Measurements from ENCODE around the gene BTBD19. TPM values are rescaled to one million over a fixed set of nuclear protein-coding genes. Genes with fewer than 3 reads are reported as not detected.
A peak's percentile ranks its signal among the peaks of the same experiment; 100 is the strongest.
"Not testable (repeated sequence)": the region's sequence is repeated elsewhere in the genome, so short reads cannot be mapped to it uniquely, and the experiment has no call there.

Gene BTBD19, protein sequence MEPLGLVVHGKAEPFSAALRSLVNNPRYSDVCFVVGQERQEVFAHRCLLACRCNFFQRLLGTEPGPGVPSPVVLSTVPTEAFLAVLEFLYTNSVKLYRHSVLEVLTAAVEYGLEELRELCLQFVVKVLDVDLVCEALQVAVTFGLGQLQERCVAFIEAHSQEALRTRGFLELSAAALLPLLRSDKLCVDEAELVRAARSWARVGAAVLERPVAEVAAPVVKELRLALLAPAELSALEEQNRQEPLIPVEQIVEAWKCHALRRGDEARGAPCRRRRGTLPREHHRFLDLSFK
- 3.5 TPM for total RNA-seq

DNA sequence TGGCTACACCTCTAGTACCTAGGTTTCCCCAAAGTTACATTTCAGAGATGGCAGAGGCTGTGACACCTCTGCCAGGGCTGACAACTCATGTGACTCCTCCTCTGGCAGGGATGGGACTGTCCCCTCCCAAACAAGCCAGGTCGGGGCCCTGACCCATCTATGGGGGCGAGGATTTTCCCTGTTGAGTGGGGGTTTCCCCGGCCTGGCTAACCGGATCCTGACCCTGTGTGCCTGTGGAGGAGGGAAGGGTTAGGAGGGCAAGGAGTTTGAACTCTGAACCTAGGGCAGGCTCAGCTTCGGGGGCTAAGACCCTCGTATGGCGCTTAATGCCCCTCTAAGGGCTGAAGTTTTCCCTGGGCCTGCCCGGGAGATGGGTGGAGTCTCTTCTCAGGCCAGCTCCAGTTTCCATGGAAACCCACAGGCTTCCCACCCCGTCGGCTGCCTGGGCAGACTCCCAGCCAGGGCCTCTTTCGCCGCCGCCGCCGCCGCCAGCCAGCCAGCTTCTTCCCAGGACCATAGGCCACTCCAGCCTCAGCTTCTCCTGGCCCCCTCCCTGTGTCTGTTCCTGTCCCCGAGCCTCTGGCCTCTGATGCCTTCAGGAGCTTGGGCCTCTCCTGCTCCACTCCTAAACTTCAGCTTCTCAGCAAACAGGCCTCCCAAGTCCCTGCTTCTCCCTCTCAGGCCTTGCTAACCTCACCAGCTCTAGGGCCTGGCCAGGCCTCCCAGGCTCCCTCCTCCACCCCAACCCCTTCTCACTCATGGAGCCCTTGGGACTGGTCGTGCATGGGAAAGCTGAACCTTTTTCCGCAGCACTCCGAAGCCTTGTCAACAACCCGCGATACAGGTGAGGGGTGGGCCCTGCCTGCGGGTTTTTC, at the start of gene BTBD19:
BTBD19 (plus strand) TSS at position 461 of the 875 bp plus-strand sequence; CDS start at position 759, 298 bp downstream.
- peak; percentile 86 for DNase-seq

DNA sequence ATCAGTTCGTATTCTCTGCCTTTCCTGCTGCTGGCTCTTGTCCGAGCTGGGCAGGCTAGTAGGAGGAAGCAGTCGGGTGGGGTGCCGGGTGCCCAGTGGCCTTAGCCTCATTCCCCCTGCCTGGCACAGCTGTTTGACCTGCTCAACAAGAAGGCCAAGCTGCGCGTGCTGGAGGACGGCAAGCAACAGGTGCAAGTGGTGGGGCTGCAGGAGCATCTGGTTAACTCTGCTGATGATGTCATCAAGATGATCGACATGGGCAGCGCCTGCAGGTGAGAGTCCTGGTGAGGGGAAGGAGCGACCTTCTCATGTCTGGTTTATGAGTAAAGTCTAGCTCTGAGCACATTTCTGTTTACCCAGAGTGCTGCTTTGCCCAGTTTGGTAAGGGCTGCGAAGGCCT, 49.2 kb upstream of the BTBD19 start:
- DNase-seq = no peak

DNA sequence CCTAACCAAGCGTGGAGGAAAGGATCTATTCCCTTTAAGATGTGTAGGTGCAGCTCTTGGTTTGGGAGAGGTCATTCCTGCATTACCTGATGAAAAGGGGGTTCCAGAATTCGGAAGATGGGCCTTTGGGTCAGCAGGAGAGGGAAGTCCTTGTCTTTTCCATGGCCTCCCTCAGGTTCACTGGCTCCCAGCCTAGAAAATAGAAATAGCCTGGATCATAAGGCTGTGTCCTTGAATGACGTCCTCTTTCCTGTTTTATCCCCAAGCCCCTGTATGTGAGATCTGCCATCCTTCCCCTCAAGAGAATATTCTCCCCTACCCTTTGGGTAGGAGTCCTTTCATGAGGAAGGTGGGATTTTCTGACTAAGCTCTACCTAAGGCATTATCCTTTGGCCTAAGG, 47.4 kb upstream of the BTBD19 start:
- DNase-seq = no peak

DNA sequence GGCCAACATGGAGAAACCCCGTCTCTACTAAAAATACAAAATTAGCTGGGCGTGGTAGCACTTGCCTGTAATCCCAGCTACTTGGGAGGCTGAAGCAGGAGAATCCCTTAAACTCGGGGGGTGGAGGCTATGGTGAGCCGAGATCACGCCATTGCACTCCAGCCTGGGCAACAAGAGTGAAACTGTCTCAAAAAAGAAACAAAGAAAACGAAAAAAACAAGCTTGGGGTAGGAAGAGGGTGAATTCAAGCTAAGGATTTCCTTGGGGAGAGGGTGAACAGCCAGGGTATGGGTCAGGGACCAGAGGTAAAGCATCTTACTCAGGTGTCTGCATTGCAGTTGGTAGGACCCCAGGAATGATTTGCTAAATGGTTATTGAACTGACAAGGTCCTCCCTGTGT, 41.9 kb upstream of the BTBD19 start:
- not testable (repeated sequence) for DNase-seq

DNA sequence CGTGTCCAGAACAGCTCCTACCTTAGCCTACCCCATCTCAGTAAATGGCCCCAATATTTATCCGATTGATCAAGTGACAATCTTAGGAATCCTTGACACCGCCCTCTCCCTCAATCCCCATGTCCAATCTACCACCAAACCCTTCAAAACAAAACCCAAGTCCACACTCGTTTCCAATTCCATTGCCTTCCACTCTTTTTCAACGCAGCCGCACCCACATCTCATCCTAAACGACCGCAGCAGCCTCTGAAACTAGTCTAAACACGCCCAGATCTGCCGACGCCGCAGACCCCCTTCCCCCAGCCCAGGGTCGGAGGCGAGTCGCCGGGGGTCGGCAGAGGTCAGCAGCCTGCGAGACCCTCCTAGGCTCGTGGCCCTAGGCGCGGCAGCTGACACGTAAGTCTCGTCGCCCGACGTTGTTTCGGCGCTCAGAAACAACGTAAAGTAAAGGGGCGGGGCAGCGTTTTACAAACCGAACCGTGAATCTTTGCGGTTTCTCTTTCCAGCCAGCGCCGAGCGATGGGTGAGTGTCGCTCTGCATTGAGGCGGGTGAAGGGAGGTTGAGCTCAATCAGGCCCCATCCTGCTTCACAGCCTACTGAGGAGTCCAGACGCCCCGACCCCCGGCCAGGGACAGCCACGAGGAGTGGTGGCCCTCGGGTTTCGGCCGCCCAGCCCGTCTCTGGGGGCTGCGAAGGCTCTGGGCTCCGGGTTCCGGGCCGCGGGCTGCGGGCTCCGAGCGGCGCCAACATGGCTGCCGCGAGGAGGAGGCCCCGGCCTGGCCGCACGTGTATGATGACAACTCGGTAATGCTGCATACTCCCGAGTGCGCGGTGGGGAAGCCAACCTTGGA, 33.0 kb upstream of the BTBD19 start, which contains the start of gene RPS8:
RPS8 (plus strand) TSS at position 463 of the 852 bp plus-strand sequence; CDS start at position 520, 57 bp downstream.
- peak; percentile 95 for DNase-seq

DNA sequence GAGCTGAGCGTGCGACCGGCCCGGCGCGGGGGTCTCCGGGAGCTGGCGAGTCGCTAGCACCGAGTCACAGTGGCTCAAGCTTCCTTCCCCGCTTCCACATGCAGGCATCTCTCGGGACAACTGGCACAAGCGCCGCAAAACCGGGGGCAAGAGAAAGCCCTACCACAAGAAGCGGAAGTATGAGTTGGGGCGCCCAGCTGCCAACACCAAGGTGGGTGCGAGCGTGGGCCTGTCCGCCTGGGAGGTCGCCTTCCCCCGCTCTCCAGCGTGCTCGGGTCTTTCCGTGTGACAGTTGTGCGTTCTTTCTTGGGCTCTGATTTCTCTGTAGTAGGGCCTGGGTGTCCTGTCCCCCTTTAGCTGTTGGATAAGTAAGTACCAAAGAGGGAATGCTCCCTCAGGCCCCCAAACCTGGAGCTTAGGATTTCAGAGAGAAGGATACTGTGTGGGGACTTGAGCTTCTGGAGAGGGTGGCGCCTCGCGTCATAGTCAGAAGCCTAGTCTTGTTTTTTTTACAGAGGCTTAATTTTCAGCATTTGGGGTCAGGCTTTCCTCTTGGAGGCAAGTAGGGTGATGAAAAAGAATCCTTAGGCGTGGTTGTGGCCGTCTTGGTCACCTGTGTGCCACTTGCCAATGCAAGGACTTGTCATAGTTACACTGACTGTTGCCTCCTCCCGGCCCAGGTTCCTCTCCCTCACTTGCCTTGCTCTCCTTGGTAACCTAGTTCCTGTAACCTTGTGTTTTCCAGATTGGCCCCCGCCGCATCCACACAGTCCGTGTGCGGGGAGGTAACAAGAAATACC, 32.2 kb upstream of the BTBD19 start:
- no peak for DNase-seq

DNA sequence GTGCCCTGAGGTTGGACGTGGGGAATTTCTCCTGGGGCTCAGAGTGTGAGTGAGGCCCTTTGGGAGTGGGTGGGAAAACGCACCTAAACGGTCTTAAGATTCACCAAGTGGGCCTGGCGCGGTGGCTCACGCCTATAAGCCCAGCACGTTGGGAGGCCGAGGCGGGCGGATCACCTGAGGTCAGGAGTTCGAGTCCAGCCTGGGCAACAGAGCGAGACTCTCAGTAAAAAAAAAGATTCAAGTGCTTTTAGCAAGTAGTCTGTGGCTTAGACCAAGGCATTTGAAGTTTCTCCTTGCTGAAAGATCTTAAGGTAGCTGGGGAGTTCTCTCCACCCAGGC, 31.6 kb upstream of the BTBD19 start:
- DNase-seq = no peak

DNA sequence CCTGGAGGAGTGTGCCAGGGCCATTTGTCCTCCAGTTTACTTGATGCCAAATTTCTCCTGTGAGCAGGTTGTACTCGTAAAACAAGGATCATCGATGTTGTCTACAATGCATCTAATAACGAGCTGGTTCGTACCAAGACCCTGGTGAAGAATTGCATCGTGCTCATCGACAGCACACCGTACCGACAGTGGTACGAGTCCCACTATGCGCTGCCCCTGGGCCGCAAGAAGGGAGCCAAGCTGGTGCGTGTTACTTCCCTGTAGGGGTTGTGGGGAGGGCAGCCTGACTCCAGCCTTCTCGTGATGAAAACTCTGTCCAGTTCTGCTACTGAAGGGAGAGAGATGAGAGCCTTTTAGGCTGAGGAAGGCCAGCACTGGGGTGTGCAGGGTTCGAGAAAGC, 30.8 kb upstream of the BTBD19 start:
- no peak for DNase-seq

DNA sequence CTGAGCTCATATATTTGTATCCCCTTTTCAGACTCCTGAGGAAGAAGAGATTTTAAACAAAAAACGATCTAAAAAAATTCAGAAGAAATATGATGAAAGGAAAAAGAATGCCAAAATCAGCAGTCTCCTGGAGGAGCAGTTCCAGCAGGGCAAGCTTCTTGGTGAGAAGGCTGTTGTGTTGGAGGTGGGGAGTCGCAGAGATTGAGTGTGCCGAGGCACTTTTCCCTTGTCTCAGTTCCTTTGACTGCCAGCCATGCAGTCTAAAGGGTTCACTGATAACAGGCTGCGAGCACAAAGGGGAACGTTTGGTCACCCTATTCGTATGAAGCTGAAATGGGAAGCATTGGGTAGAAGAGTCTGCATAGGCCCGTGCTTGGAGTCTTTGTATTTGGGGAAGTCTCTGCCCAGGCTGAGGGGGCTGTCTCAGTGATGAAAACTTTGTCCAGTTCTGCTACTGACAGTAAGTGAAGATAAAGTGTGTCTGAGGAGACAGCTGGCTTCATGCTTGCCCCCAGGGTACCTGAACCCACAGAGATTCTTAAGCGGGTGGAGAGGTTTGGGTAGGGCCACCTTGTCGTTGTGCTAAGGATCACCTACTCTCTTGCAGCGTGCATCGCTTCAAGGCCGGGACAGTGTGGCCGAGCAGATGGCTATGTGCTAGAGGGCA, 30.2 kb upstream of the BTBD19 start:
- no peak for DNase-seq

DNA sequence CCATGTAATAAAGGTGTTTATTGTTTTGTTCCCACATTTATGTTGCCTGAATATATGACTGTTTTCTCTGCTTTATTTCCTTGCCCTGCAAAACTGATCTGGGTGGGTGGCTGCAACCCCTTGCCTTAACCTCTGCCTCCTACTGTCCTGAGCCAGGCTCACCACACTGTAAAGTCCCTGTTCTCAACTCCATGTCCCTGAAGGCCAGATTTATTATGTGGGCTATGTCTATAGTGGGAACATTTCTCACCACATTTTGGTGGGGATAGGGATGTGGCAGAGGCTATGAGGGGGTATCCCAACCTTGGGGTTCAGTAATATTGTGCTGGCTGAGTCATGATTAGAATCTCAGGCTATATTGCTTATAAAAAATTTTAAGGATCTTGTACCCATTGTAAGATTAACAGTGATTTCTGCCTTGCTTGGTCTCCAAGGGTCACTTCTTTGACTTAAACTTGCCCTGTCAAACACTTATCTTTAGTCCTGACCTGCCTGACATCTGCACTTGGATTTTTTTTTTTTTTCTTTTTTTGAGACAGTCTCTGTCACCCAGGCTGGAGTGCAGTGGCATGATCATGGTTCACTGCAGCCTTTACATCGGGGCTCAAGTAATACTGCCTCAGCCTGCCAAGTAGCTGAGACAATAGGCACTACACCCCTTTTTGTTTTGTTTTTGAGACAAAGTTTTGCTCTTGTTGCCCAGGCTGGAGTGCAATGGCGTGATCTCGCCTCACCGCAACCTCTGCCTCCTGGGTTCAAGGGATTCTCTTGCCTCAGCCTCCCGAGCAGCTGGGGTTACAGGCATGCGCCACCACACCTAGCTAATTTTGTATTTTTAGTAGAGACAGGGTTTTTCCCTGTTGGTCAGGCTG, 29.4 kb upstream of the BTBD19 start:
- DNase-seq = no peak

DNA sequence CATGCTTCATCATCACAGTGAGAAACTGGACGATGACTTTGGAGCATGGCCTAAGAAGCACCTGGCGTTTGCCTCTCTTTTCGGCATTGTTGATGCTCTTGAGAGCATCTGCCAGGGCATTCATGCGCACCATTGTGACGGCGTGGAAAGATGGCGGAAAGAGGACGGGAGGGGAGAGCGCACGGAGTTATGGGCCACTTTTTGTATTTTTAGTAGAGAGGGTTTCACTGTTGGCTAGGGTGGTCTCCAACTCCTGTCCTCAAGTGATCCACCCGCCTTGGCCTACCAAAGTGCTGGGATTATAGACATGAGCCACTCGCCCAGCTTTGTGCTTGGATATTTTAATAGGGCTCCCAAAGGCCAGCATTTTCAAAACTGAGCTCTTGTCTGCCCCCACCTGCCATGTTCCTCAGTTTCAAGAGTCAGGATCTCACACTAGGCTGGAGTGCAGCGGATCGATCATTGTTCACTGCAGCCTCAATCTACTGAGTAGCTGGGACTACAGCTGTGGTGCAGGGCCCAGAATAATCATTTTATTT, 27.7 kb upstream of the BTBD19 start:
- DNase-seq = no peak

DNA sequence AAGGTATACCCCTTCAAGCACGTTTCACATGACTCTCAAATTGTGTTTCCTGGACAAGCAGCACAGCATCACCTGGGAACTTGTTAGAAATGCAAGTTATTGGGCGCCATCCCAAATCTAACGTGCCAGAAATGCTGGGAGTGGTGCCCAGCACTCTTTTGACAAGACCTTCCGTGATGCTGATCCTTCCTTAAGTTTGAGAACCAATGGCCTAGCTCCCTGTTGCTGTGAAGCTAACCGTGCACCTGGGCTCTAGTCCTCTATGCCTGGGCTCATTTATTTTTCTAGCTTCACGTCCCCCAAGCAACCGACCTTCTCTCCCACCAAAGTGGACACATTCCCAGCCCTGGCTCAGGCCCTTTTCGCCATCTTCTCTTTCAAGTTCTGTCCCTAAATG, 24.6 kb upstream of the BTBD19 start:
- no peak for DNase-seq

DNA sequence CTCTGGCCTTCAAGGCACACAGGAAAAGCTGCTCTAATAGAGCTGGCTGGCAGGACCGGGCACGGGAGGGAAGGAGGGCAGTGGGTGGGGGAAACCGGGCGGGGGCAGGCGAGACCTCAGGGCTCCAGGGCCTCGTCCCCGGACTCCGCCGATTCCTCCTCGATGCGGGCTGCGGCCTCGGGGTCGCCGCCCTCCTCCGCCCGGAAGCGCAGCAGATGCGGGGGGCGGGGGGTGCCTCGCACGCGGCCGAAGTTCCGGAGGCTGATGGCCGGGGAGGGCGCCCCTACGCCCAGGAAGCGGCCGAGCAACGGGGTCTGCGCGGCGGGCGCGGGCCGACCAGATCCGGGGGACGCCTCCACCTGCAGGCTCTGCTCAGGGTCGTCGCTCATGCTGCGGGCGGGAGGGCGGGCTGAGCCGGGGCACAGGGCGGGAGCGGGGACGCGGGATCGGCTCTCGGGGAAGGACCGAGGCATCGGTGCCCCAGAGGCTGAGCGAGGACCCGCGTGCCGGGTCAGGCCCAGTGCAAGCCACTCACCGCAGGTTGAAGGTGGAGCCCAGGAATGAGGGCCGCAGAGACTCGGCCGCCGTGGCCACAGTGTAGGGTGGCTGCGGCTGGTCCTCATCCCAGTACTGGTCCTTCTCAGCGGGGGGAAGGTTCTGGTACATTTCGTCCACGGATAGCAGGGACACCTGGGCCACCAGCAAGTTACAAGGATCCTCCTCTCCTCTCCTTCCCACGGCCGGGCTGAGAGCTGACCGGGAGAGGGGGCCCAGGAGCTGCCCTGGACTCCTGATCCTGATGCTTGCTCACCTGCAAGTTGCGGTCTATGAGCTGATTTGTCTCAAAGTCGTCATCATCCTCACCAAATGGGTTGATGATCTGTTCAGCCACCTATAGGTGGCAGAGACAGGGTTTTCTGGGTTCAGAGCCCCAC, 24.0 kb upstream of the BTBD19 start:
- no peak for DNase-seq

DNA sequence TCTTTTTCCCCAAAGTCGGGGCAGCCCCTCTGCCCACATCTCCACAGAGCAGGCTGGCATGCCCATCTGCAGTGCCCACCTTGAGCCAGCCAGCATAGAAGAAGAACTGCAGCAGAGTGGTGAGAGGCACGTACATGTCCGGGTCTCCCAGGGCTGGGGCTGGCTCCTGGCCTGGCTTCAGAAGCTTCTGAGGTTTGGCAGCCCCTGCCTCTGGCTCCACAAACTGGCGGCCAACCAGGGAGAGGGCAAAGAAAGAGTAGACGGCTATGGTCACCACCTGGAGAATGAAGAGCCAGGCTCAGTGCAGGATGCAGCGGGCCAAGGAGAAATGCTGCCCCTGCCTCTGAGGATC, 23.3 kb upstream of the BTBD19 start:
- no peak for DNase-seq

DNA sequence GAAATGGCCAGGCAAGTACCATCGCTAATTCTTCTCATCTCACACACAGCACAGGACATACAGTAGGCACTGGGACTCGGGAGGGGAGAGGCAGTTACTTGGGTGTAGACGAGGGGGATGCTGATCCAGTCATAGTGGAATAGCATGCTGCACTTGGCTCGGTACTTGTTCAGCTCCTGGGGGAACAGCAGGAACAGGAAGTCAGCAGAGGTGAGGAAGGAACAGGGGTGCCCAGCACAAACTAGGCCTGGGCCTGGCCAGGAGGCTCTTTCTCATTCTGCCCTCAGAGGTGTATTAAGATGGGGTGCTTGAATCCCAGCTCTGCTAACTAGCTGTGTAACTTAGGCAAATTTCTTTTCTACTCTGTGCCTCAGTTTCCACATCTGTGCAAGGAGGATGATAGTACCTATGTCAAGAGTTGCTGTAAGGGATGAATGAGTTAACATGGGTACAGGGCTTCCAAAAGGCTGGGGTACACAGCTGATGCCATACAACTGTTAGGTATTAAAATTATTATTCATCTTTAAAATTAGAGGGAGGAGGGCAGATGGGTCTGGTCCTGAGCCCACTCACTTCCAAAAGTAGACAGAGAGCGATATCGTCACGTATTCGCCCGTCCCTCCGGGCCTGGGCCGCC, 22.7 kb upstream of the BTBD19 start:
- DNase-seq = no peak

DNA sequence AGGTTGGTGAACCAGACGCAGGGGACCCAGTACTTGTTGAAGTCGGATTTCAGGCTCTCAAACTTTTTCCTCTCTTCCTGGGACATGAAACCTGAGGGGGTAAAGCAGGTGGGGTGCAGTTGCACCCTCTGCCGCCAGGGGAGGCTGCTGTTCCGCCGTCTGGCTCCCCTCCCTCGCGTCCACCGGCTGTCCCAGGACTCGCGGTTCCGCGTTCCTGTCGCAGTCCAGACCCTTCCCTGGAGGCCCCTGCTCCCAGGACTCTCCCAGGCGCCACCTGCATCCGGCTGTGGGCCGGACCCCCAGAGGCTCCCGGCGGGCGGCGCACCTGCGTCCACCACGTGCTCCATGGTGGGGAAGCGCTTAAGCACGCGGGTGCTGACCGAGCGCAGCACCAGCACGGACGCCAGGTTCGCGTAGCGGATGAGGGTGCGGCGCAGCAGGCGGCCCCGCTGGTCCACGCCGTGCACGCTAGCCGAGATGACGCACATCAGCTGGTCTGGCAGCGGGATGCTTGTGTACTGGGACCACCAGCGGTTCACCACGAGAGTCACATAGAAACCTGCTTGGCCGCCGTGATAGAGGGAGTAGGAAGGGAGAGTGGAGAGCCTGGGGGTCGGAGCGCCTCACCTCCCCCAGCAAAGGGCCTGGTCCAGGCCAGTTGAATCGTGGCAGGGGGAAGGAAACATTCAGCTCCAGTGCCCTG, 22.0 kb upstream of the BTBD19 start:
- peak; percentile 61 for DNase-seq

DNA sequence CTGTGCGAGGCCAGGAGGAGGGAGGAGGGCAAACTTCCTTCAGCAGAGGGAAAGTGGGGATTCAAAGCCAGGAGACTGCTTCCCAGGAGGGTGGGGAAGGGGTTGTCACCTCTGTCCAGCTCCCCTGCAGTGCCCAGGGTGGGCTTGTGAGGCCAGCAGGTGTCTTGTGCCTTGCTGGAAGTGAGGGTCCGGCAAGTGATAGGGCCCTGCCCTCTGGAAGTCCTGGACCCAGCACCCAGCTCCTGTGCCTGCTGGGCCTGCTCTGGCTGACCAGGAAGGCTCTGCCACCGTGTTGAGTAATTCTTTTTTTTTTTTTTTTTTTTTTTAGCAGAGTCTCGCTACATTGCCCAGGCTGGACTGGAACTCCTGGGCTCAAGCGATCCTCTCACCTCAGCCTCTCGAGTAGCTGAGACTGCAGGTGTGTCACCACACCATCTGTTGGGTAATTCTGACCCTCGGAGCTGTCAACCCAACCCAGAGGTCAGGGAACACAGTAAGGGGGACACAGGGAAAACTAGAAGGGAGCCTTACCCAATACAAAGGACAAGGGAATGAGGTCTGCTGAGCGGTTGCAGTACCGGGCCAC, 21.4 kb upstream of the BTBD19 start:
- DNase-seq = no peak

Data from skin of body (tissue), 2 donors.